Mesenchymal stem cell (in vitro differentiated cells and primary cell): ENCODE data around the gene ZBTB38.

Experiments
- DNase-seq: peaks from one replicate; pipeline ENCODE4 v3.0.0-alpha.2; 2013
- H2AFZ ChIP-seq: one replicate; pipeline ENCODE4 v1.6.1; 2013; ENCODE audit warnings: low read depth, mild to moderate bottlenecking, control low read depth, inconsistent platforms, low read length, moderate library complexity
- H2AK5ac ChIP-seq: 2 replicates; pipeline ENCODE4 v1.6.1; 2013; ENCODE audit warnings: low read length, moderate library complexity, mild to moderate bottlenecking, inconsistent platforms; ENCODE audit not compliant: severe bottlenecking
- H2BK120ac ChIP-seq: one replicate; pipeline ENCODE4 v1.6.1; 2013; ENCODE audit warnings: low read depth, mild to moderate bottlenecking, inconsistent platforms, low read length, moderate library complexity
- H2BK12ac ChIP-seq, 2 experiments: one replicate each; pipeline ENCODE4 v1.6.1; 2013; ENCODE audit warnings: inconsistent platforms in 2 of 2, low read length in 2 of 2, mild to moderate bottlenecking in 2 of 2, moderate library complexity in 2 of 2, control low read depth in 1 of 2
- H2BK15ac ChIP-seq: one replicate; pipeline ENCODE4 v1.6.1; 2013; ENCODE audit warnings: mild to moderate bottlenecking, low read depth, inconsistent platforms; ENCODE audit not compliant: poor library complexity, severe bottlenecking
- H2BK5ac ChIP-seq: 2 replicates; pipeline ENCODE4 v1.6.1; 2013; ENCODE audit warnings: low read depth, mild to moderate bottlenecking, low read length, control low read depth, inconsistent platforms; ENCODE audit not compliant: poor library complexity, severe bottlenecking
- H3K14ac ChIP-seq, 2 experiments: one replicate each; pipeline ENCODE4 v1.6.1; 2013; ENCODE audit warnings: inconsistent platforms in 2 of 2, low read length in 2 of 2, control low read depth in 1 of 2, mild to moderate bottlenecking in 1 of 2, moderate library complexity in 1 of 2
- H3K18ac ChIP-seq, 2 experiments: one replicate each; pipeline ENCODE4 v1.6.1; 2013; ENCODE audit warnings: inconsistent platforms in 2 of 2, low read length in 2 of 2, control low read depth in 1 of 2, low read depth in 1 of 2, mild to moderate bottlenecking in 1 of 2
- H3K23ac ChIP-seq, 2 experiments: one replicate each; pipeline ENCODE4 v1.6.1; 2013; ENCODE audit warnings: inconsistent platforms in 2 of 2, low read length in 2 of 2, mild to moderate bottlenecking in 2 of 2, moderate library complexity in 2 of 2, control low read depth in 1 of 2
- H3K27ac ChIP-seq: 2 replicates; pipeline ENCODE4 v1.5.1; 2013; ENCODE audit warnings: mild to moderate bottlenecking, moderate library complexity, low read length, control low read depth, inconsistent platforms; ENCODE audit not compliant: poor library complexity, severe bottlenecking
- H3K27me3 ChIP-seq, 2 experiments: 2 replicates each; pipeline versions ENCODE4 v1.6.1 to v1.7.0; 2013; ENCODE audit warnings: low read length in 2 of 2, mild to moderate bottlenecking in 2 of 2, moderate library complexity in 2 of 2, control low read depth in 1 of 2, inconsistent platforms in 1 of 2; ENCODE audit not compliant: control insufficient read depth in 1 of 2, insufficient read depth in 1 of 2
- H3K36me3 ChIP-seq, 2 experiments: 2 replicates each; pipeline versions ENCODE4 v1.6.1 to v1.7.0; 2013; ENCODE audit warnings: low read length in 2 of 2, control low read depth in 1 of 2, inconsistent platforms in 1 of 2, low read depth in 1 of 2, mild to moderate bottlenecking in 1 of 2; ENCODE audit not compliant: insufficient read depth in 2 of 2, control insufficient read depth in 1 of 2
- H3K4ac ChIP-seq, 2 experiments: one replicate each; pipeline ENCODE4 v1.6.1; 2013; ENCODE audit warnings: inconsistent platforms in 2 of 2, low read length in 2 of 2, mild to moderate bottlenecking in 2 of 2, moderate library complexity in 2 of 2, control low read depth in 1 of 2, low read depth in 1 of 2
- H3K4me1 ChIP-seq: 2 replicates; pipeline ENCODE4 v1.6.1; 2013; ENCODE audit warnings: low read depth, low read length, control low read depth; ENCODE audit not compliant: control insufficient read depth, insufficient read depth
- H3K4me2 ChIP-seq: 2 replicates; pipeline ENCODE4 v1.6.1; 2013; ENCODE audit warnings: low read length, mild to moderate bottlenecking, inconsistent platforms; ENCODE audit not compliant: poor library complexity, severe bottlenecking
- H3K4me3 ChIP-seq, 2 experiments: 2 replicates each; pipeline versions ENCODE4 v1.5.1 to v1.7.0; 2013; ENCODE audit warnings: low read length in 2 of 2, mild to moderate bottlenecking in 2 of 2, control low read depth in 1 of 2, low read depth in 1 of 2; ENCODE audit not compliant: insufficient read depth in 1 of 2
- H3K79me1 ChIP-seq: replicated peaks from 2 replicates; pipeline ENCODE4 v1.6.1; 2013; ENCODE audit warnings: mild to moderate bottlenecking, control low read depth, low read length, inconsistent platforms; ENCODE audit not compliant: poor library complexity, severe bottlenecking
- H3K9ac ChIP-seq: 2 replicates; pipeline ENCODE4 v1.7.0; 2013; ENCODE audit warnings: mild to moderate bottlenecking, low read length, moderate library complexity
- H3K9me3 ChIP-seq: 2 replicates; pipeline ENCODE4 v1.7.0; 2013; ENCODE audit warnings: mild to moderate bottlenecking, low read length; ENCODE audit not compliant: control insufficient read depth
- H4K8ac ChIP-seq: one replicate; pipeline ENCODE4 v1.6.1; 2013; ENCODE audit warnings: inconsistent platforms, mild to moderate bottlenecking, low read length, moderate library complexity
- H4K91ac ChIP-seq: one replicate; pipeline ENCODE4 v1.6.1; 2013; ENCODE audit warnings: mild to moderate bottlenecking, low read length, inconsistent platforms
- WGBS: methylation state at CpG from one replicate; pipeline ENCODE4 v1.1.7; 2013; ENCODE audit warnings: mixed read lengths; 5-methylcytosine and 5-hydroxymethylcytosine counted together

ZBTB38 gene

DNA sequence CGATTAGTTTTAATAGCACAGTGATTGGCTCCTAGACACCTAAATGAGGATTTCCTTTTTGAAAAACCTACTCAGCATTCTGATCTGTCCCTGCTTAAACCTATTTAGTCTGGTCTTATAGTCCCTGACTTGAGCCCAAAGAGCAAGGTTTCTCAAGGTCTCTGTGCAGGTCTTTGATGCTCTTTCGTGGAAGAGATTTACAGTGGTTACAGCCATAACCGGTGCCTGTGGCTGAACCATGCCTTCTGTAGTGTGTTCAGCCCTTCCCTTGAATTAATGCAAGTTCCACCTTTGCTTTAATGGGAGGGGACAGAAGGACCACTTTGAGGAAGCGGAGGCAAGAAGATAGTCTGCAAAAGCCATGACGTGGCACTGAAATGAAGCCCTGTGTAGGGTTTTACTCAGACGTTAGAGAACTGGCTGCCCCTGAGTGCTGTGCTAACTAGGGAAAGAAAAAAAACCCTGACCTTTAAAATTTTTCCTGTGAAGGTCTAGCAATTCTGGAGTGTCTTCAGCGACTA, 43.0 kb downstream of the ZBTB38 start:
- no peak overlapping the region for H2AFZ ChIP-seq
- H3K4me3 ChIP-seq, result no peak overlapping the region
- H3K79me1 ChIP-seq, result peaks cover 29% of the 10 kb centered on the region
- no peak overlapping the region for H2BK5ac ChIP-seq
- peaks cover 17% of the 10 kb centered on the region for H3K4me1 ChIP-seq
- no peaks in the 10 kb centered on the region for H3K27me3 ChIP-seq
- peak; percentile 89 for DNase-seq
- H3K36me3 ChIP-seq, result peaks cover 19 to 78% of the 10 kb centered on the region in 2 experiments
- WGBS, result 31% methylated on average over 6 of the region's 7 CpGs
- no peak overlapping the region for H4K91ac ChIP-seq
- H3K18ac ChIP-seq, result peak overlapping the region; percentile 55 to 67
- H2BK120ac ChIP-seq, result peak overlapping the region; percentile 39
- H3K9me3 ChIP-seq, result no peaks in the 10 kb centered on the region
- H2AK5ac ChIP-seq, result no peak overlapping the region
- no peak overlapping the region for H3K14ac ChIP-seq
- no peak overlapping the region for H2BK15ac ChIP-seq
- peak overlapping the region; percentile 14 to 69 for H2BK12ac ChIP-seq
- peak overlapping the region; percentile 92 for H3K9ac ChIP-seq
- peak overlapping the region; percentile 1 for H4K8ac ChIP-seq
- peak overlapping the region; percentile 24 for H3K27ac ChIP-seq
- no peak overlapping the region for H3K23ac ChIP-seq
- peak overlapping the region in 1 of 2 experiments; percentile 5 for H3K4ac ChIP-seq
- H3K4me2 ChIP-seq, result no peak overlapping the region

DNA sequence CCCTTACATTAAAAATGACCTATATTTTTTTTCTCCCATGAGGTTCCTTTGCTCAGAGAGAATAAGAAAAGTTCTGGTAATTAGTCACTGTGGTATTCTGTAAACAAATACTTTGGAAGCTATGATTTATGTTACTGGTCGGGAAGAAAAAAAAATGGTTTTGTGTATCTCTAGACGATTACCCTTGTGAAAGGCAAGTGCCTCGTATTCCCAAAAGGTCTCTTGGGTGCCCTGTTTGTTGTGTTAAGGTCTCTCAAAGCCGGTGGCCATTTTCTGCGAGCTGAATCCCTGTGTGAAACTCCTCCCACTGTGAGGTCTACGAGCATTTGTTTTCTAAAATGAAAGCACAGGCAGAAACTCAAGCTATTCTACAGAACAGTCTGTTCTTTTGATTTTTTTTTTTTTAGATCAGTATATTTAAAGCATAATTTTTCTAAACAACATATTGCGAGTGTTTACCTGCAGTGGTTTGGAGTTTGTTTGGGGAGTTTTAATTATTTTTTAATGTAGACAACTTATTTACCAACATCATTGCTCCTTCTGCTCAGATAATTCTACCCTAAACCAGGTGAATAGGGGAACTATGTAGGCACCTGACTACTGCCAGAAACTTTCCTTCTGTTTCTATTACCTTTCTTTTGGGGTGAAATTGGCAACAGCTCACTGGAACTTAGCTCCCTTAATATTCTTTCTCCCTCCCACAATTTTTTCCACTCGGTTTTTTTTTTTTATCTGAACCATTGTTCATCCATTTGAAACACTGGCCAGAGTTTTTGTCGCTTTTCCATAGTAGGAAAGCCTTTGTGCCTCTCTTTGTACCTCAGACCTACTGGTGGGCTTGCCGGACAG, 44.0 kb downstream of the ZBTB38 start:
- peak; percentile 96 for DNase-seq
- no peak overlapping the region for H3K4me2 ChIP-seq
- H2AK5ac ChIP-seq, result peak overlapping the region; percentile 54
- H3K4me3 ChIP-seq, result peak overlapping the region in 1 of 2 experiments; percentile 48
- peak overlapping the region; percentile 84 for H2BK15ac ChIP-seq
- peak overlapping the region; percentile 33 for H4K8ac ChIP-seq
- peak overlapping the region; percentile 20 to 96 for H2BK12ac ChIP-seq
- peaks cover 26 to 82% of the 10 kb centered on the region in 2 experiments for H3K36me3 ChIP-seq
- H3K79me1 ChIP-seq, result peaks cover 36% of the 10 kb centered on the region
- H2BK5ac ChIP-seq, result no peak overlapping the region
- peak overlapping the region; percentile 52 for H3K27ac ChIP-seq
- peak overlapping the region; percentile 88 for H4K91ac ChIP-seq
- H2BK120ac ChIP-seq, result peak overlapping the region; percentile 29
- peak overlapping the region in 1 of 2 experiments; percentile 90 for H3K4ac ChIP-seq
- H3K9me3 ChIP-seq, result no peaks in the 10 kb centered on the region
- peak overlapping the region in 1 of 2 experiments; percentile 57 for H3K23ac ChIP-seq
- no peaks in the 10 kb centered on the region for H3K27me3 ChIP-seq
- peaks cover 17% of the 10 kb centered on the region for H3K4me1 ChIP-seq
- H3K9ac ChIP-seq, result peak overlapping the region; percentile 92
- no peak overlapping the region for H3K14ac ChIP-seq
- WGBS, result 31% methylated on average over 8 of the region's 10 CpGs
- no peak overlapping the region for H2AFZ ChIP-seq
- peak overlapping the region; percentile 65 to 90 for H3K18ac ChIP-seq

DNA sequence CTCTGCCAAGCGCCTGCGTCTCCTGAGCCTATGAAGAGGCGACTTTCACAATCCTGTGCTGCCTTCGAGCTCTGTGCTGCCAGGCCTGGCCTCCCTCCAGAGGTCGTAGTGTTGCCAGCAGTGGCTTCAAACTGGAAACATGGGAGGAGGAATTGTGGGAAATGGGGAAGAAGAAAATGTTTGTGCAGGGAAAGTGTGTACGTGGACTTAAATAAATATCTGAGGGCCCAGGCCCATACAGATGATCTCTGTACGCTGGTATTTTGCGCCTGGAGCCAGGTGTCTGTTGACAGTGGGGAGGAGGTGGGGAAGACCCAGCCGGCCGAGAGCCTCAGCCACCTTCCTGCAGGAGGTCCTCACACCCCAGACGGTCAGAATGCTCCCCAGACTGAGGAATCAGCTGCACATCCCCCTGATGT, 44.6 kb downstream of the ZBTB38 start:
- WGBS, result 69% methylated on average over 11 of the region's 11 CpGs

DNA sequence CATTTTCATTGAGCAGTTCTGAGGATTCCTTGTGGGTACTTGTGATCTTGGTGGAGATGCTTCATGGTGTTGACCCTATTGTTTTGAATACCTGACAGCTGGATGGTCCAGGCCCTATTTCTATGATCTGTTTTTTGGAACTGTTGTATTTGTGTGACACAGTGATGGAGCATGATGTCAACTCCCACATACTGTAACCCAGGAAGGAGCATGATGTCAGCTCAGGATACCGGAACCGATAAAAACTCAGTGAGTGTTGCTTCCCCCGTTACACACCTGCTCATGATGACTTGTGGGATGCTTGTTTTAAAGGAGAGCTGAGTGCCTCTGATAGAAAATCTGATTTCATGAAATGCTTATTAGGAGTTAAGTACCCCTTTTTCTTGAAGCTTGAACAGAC, 45.1 kb downstream of the ZBTB38 start:
- Histone ChIP-seq H3K27me3 (no peaks in the 10 kb centered on the region), H2AK5ac (no peak overlapping the region), H3K23ac (no peak overlapping the region), H2BK120ac (no peak overlapping the region), H3K9me3 (no peaks in the 10 kb centered on the region), H2BK12ac (peak overlapping the region; percentile 30 to 96), H4K91ac (no peak overlapping the region), H4K8ac (peak overlapping the region; percentile 33), H3K9ac (peak overlapping the region; percentile 92), H2AFZ (no peak overlapping the region), H3K4me3 (no peak overlapping the region), H3K36me3 (peaks cover 30 to 81% of the 10 kb centered on the region in 2 experiments), H3K27ac (peak overlapping the region; percentile 6), H3K18ac (peak overlapping the region; percentile 65 to 90), H3K4me2 (no peak overlapping the region), H3K14ac (peak overlapping the region in 1 of 2 experiments; percentile 97), H2BK15ac (no peak overlapping the region), H3K4me1 (peaks cover 17% of the 10 kb centered on the region), H3K79me1 (peaks cover 40% of the 10 kb centered on the region), H3K4ac (peak overlapping the region in 1 of 2 experiments; percentile 80), H2BK5ac (no peak overlapping the region)
- DNase-seq, result no peak
- 100% methylated on average over 3 of the region's 3 CpGs for WGBS

More for the DNA sequence above, 44.6 kb downstream of the ZBTB38 start:
- Histone ChIP-seq H2BK5ac (no peak overlapping the region), H3K23ac (peak overlapping the region in 1 of 2 experiments; percentile 57), H2BK120ac (peak overlapping the region; percentile 29), H3K4me3 (peak overlapping the region in 1 of 2 experiments; percentile 48), H2BK12ac (peak overlapping the region; percentile 20 to 96), H3K27ac (peak overlapping the region; percentile 6), H2AK5ac (peak overlapping the region; percentile 54), H3K79me1 (peaks cover 36% of the 10 kb centered on the region), H3K14ac (peak overlapping the region in 1 of 2 experiments; percentile 97), H2BK15ac (peak overlapping the region; percentile 84), H3K4ac (peak overlapping the region; percentile 80 to 90), H3K36me3 (peaks cover 26 to 79% of the 10 kb centered on the region in 2 experiments), H3K18ac (peak overlapping the region; percentile 65 to 90), H3K4me1 (peaks cover 17% of the 10 kb centered on the region), H3K9ac (peak overlapping the region; percentile 92), H2AFZ (no peak overlapping the region), H4K8ac (peak overlapping the region; percentile 33), H4K91ac (peak overlapping the region; percentile 88), H3K9me3 (no peaks in the 10 kb centered on the region), H3K27me3 (no peaks in the 10 kb centered on the region), H3K4me2 (no peak overlapping the region)
- peak; percentile 82 for DNase-seq
